ENCODE results near the gene FER.
"Not testable (repeated sequence)": the region's sequence is repeated elsewhere in the genome, so short reads cannot be mapped to it uniquely, and the experiment has no call there.

Gene FER

GRCh38 chr5:109006129-109006528 lies 258.4 kb downstream of the FER start:
- no peak overlapping the region for H3K4me3 ChIP-seq (ENCODE audit: insufficient read depth, low read depth, low read length, poor library complexity, severe bottlenecking)
- H3K27ac ChIP-seq (ENCODE audit: insufficient read depth, low read length, poor library complexity, severe bottlenecking), result no peak overlapping the region
- no peaks in the 10 kb centered on the region for H3K4me1 ChIP-seq (ENCODE audit: control insufficient read depth, insufficient read depth, low read length, poor library complexity, severe bottlenecking)
- DNase-seq, result no peak
- no peaks in the 10 kb centered on the region for H3K9me3 ChIP-seq (ENCODE audit: control insufficient read depth, low read length)
- H3K36me3 ChIP-seq (ENCODE audit: control insufficient read depth, insufficient read depth, low read length), result no peaks in the 10 kb centered on the region
- no peaks in the 10 kb centered on the region for H3K27me3 ChIP-seq (replicated peaks; ENCODE audit: control insufficient read depth, insufficient read depth, low read length, poor library complexity, severe bottlenecking)

GRCh38 chr5:109016300-109016699 lies 268.6 kb downstream of the FER start:
- H3K4me3 ChIP-seq (ENCODE audit: insufficient read depth, low read depth, low read length, poor library complexity, severe bottlenecking), result no peak overlapping the region
- DNase-seq, result no peak
- H3K36me3 ChIP-seq (ENCODE audit: control insufficient read depth, insufficient read depth, low read length), result no peaks in the 10 kb centered on the region
- H3K9me3 ChIP-seq (ENCODE audit: control insufficient read depth, low read length), result no peaks in the 10 kb centered on the region
- no peaks in the 10 kb centered on the region for H3K27me3 ChIP-seq (replicated peaks; ENCODE audit: control insufficient read depth, insufficient read depth, low read length, poor library complexity, severe bottlenecking)
- no peak overlapping the region for H3K27ac ChIP-seq (ENCODE audit: insufficient read depth, low read length, poor library complexity, severe bottlenecking)
- H3K4me1 ChIP-seq (ENCODE audit: control insufficient read depth, insufficient read depth, low read length, poor library complexity, severe bottlenecking), result no peaks in the 10 kb centered on the region

GRCh38 chr5:109022056-109022455 lies 274.4 kb downstream of the FER start:
- Histone ChIP-seq H3K9me3 (ENCODE audit: control insufficient read depth, low read length) (no peaks in the 10 kb centered on the region), H3K4me1 (ENCODE audit: control insufficient read depth, insufficient read depth, low read length, poor library complexity, severe bottlenecking) (no peaks in the 10 kb centered on the region), H3K27ac (ENCODE audit: insufficient read depth, low read length, poor library complexity, severe bottlenecking) (no peak overlapping the region), H3K27me3 (replicated peaks; ENCODE audit: control insufficient read depth, insufficient read depth, low read length, poor library complexity, severe bottlenecking) (no peaks in the 10 kb centered on the region), H3K36me3 (ENCODE audit: control insufficient read depth, insufficient read depth, low read length) (no peaks in the 10 kb centered on the region), H3K4me3 (ENCODE audit: insufficient read depth, low read depth, low read length, poor library complexity, severe bottlenecking) (no peak overlapping the region)
- no peak for DNase-seq

- H3K36me3 ChIP-seq (ENCODE audit: control insufficient read depth, insufficient read depth, low read length); H3K9me3 ChIP-seq (ENCODE audit: control insufficient read depth, low read length); DNase-seq; H3K4me3 ChIP-seq (ENCODE audit: insufficient read depth, low read depth, low read length, poor library complexity, severe bottlenecking); H3K27ac ChIP-seq (ENCODE audit: insufficient read depth, low read length, poor library complexity, severe bottlenecking); H3K4me1 ChIP-seq (ENCODE audit: control insufficient read depth, insufficient read depth, low read length, poor library complexity, severe bottlenecking); H3K27me3 ChIP-seq (replicated peaks; ENCODE audit: control insufficient read depth, insufficient read depth, low read length, poor library complexity, severe bottlenecking): not testable (repeated sequence)
Measured at GRCh38 chr5:109025729-109026128, 278.0 kb downstream of the FER start.

GRCh38 chr5:109027983-109028607 lies 280.4 kb downstream of the FER start:
- Histone ChIP-seq H3K4me1 (ENCODE audit: control insufficient read depth, insufficient read depth, low read length, poor library complexity, severe bottlenecking) (no peaks in the 10 kb centered on the region), H3K4me3 (ENCODE audit: insufficient read depth, low read depth, low read length, poor library complexity, severe bottlenecking) (no peak overlapping the region), H3K36me3 (ENCODE audit: control insufficient read depth, insufficient read depth, low read length) (no peaks in the 10 kb centered on the region), H3K27ac (ENCODE audit: insufficient read depth, low read length, poor library complexity, severe bottlenecking) (no peak overlapping the region), H3K27me3 (replicated peaks; ENCODE audit: control insufficient read depth, insufficient read depth, low read length, poor library complexity, severe bottlenecking) (no peaks in the 10 kb centered on the region), H3K9me3 (ENCODE audit: control insufficient read depth, low read length) (no peaks in the 10 kb centered on the region)
- DNase-seq, result no peak

- no peak for DNase-seq
- H3K4me3 ChIP-seq (ENCODE audit: insufficient read depth, low read depth, low read length, poor library complexity, severe bottlenecking), result no peak overlapping the region
- H3K27ac ChIP-seq (ENCODE audit: insufficient read depth, low read length, poor library complexity, severe bottlenecking), result no peak overlapping the region
- H3K9me3 ChIP-seq (ENCODE audit: control insufficient read depth, low read length), result no peaks in the 10 kb centered on the region
- H3K36me3 ChIP-seq (ENCODE audit: control insufficient read depth, insufficient read depth, low read length), result no peaks in the 10 kb centered on the region
- no peaks in the 10 kb centered on the region for H3K27me3 ChIP-seq (replicated peaks; ENCODE audit: control insufficient read depth, insufficient read depth, low read length, poor library complexity, severe bottlenecking)
- H3K4me1 ChIP-seq (ENCODE audit: control insufficient read depth, insufficient read depth, low read length, poor library complexity, severe bottlenecking), result no peaks in the 10 kb centered on the region
Measured at GRCh38 chr5:109028608-109029299, 281.1 kb downstream of the FER start.

- DNase-seq, result no peak
- H3K36me3 ChIP-seq (ENCODE audit: control insufficient read depth, insufficient read depth, low read length), result no peaks in the 10 kb centered on the region
- H3K27me3 ChIP-seq (replicated peaks; ENCODE audit: control insufficient read depth, insufficient read depth, low read length, poor library complexity, severe bottlenecking), result no peaks in the 10 kb centered on the region
- no peaks in the 10 kb centered on the region for H3K9me3 ChIP-seq (ENCODE audit: control insufficient read depth, low read length)
- H3K4me1 ChIP-seq (ENCODE audit: control insufficient read depth, insufficient read depth, low read length, poor library complexity, severe bottlenecking), result no peaks in the 10 kb centered on the region
- H3K27ac ChIP-seq (ENCODE audit: insufficient read depth, low read length, poor library complexity, severe bottlenecking), result no peak overlapping the region
- H3K4me3 ChIP-seq (ENCODE audit: insufficient read depth, low read depth, low read length, poor library complexity, severe bottlenecking), result no peak overlapping the region
Measured at GRCh38 chr5:109029847-109030246, 282.1 kb downstream of the FER start.

- DNase-seq, result no peak
- Histone ChIP-seq H3K27me3 (replicated peaks; ENCODE audit: control insufficient read depth, insufficient read depth, low read length, poor library complexity, severe bottlenecking) (no peaks in the 10 kb centered on the region), H3K27ac (ENCODE audit: insufficient read depth, low read length, poor library complexity, severe bottlenecking) (no peak overlapping the region), H3K9me3 (ENCODE audit: control insufficient read depth, low read length) (no peaks in the 10 kb centered on the region), H3K4me3 (ENCODE audit: insufficient read depth, low read depth, low read length, poor library complexity, severe bottlenecking) (no peak overlapping the region), H3K36me3 (ENCODE audit: control insufficient read depth, insufficient read depth, low read length) (no peaks in the 10 kb centered on the region), H3K4me1 (ENCODE audit: control insufficient read depth, insufficient read depth, low read length, poor library complexity, severe bottlenecking) (no peaks in the 10 kb centered on the region)
Measured at GRCh38 chr5:109030360-109031143, 282.9 kb downstream of the FER start.

- Histone ChIP-seq H3K4me1 (ENCODE audit: control insufficient read depth, insufficient read depth, low read length, poor library complexity, severe bottlenecking) (no peaks in the 10 kb centered on the region), H3K4me3 (ENCODE audit: insufficient read depth, low read depth, low read length, poor library complexity, severe bottlenecking) (no peak overlapping the region), H3K36me3 (ENCODE audit: control insufficient read depth, insufficient read depth, low read length) (no peaks in the 10 kb centered on the region), H3K9me3 (ENCODE audit: control insufficient read depth, low read length) (no peaks in the 10 kb centered on the region), H3K27ac (ENCODE audit: insufficient read depth, low read length, poor library complexity, severe bottlenecking) (no peak overlapping the region), H3K27me3 (replicated peaks; ENCODE audit: control insufficient read depth, insufficient read depth, low read length, poor library complexity, severe bottlenecking) (no peaks in the 10 kb centered on the region)
- no peak for DNase-seq
Measured at GRCh38 chr5:109034306-109034705, 286.6 kb downstream of the FER start.

- DNase-seq, result no peak
- no peak overlapping the region for H3K27ac ChIP-seq (ENCODE audit: insufficient read depth, low read length, poor library complexity, severe bottlenecking)
Measured at GRCh38 chr5:109035436-109035835, 287.7 kb downstream of the FER start.

More at GRCh38 chr5:109035436-109035835, 287.7 kb downstream of the FER start:
- Histone ChIP-seq H3K9me3 (ENCODE audit: control insufficient read depth, low read length) (no peaks in the 10 kb centered on the region), H3K4me3 (ENCODE audit: insufficient read depth, low read depth, low read length, poor library complexity, severe bottlenecking) (no peak overlapping the region), H3K4me1 (ENCODE audit: control insufficient read depth, insufficient read depth, low read length, poor library complexity, severe bottlenecking) (no peaks in the 10 kb centered on the region), H3K27me3 (replicated peaks; ENCODE audit: control insufficient read depth, insufficient read depth, low read length, poor library complexity, severe bottlenecking) (no peaks in the 10 kb centered on the region), H3K36me3 (ENCODE audit: control insufficient read depth, insufficient read depth, low read length) (no peaks in the 10 kb centered on the region)

All from effector memory CD4-positive, alpha-beta T cell (primary cell).